Hepatocyte (in vitro differentiated cells): ENCODE results near the gene TSNAX.

Experiments used
- CTCF ChIP-seq: fragments of 200-600 bp; sonication (generic); IDR thresholded peaks from 2 replicates; pipeline ENCODE4 v1.5.1; 2016; ENCODE audit warnings: antibody characterized with exemption, mild to moderate bottlenecking; ENCODE audit not compliant: poor library complexity
- EZH2phosphoT487 ChIP-seq: fragments of 200-600 bp; sonication (generic); IDR thresholded peaks from one replicate; pipeline ENCODE4 v1.6.1; 2018; ENCODE audit warnings: antibody characterized with exemption, mild to moderate bottlenecking, low read depth, moderate library complexity; ENCODE audit not compliant: unreplicated experiment, severe bottlenecking

- TF ChIP-seq CTCF (no peak), EZH2phosphoT487 (no peak)
These were observed 43.4 kb downstream of the TSNAX start for GRCh38 chr1:231571904-231572303.
